HepG2 (cell line): ENCODE data around the gene NME8. TPM values are rescaled to one million over a fixed set of nuclear protein-coding genes. Genes with fewer than 3 reads are reported as not detected.
A peak's percentile ranks its signal among the peaks of the same experiment; 100 is the strongest.

Experiments
- ARNTL ChIP-seq: sonication (generic); formaldehyde crosslinking; IDR thresholded peaks from 2 replicates; pipeline ENCODE4 v1.4.0; 2020; ENCODE audit warnings: mild to moderate bottlenecking, missing genetic modification reagents
- BORCS8-MEF2B ChIP-seq: sonication (generic); formaldehyde crosslinking; IDR thresholded peaks from 2 replicates; pipeline ENCODE4 v1.8.0; 2022; ENCODE audit warnings: mild to moderate bottlenecking, missing genetic modification reagents
- DNMT1 ChIP-seq: sonication (generic); formaldehyde crosslinking; IDR thresholded peaks from 2 replicates; pipeline ENCODE4 v1.5.1; 2020; ENCODE audit warnings: mild to moderate bottlenecking, missing genetic modification reagents
- EZH2 ChIP-seq: conservative IDR thresholded peaks from 2 replicates; pipeline ENCODE4 v1.6.1; 2012; ENCODE audit warnings: mild to moderate bottlenecking, low read depth, low read length, moderate library complexity
- HDAC6 ChIP-seq: fragments of 200-600 bp; sonication (generic); IDR thresholded peaks from 2 replicates; pipeline ENCODE4 v1.7.0; 2017; ENCODE audit warnings: mild to moderate bottlenecking, antibody characterized with exemption, low read length, low read depth
- MZF1 ChIP-seq: sonication (generic); formaldehyde crosslinking; IDR thresholded peaks from 2 replicates; pipeline ENCODE4 v1.8.1; 2023; ENCODE audit warnings: mild to moderate bottlenecking, missing genetic modification reagents, borderline replicate concordance
- SALL2 ChIP-seq: sonication (generic); formaldehyde crosslinking; IDR thresholded peaks from 2 replicates; pipeline ENCODE4 v1.8.1; 2023; ENCODE audit warnings: mild to moderate bottlenecking, missing genetic modification reagents, inconsistent platforms
- SRF ChIP-seq: IDR thresholded peaks from 2 replicates; pipeline ENCODE4 v1.6.1; 2011; ENCODE audit warnings: mild to moderate bottlenecking, low read depth, low read length, moderate library complexity
- TP53 ChIP-seq: sonication (generic); formaldehyde crosslinking; conservative IDR thresholded peaks from 2 replicates; pipeline ENCODE4 v1.4.0; 2020; ENCODE audit warnings: missing genetic modification reagents
- ZNF484 ChIP-seq: sonication (generic); formaldehyde crosslinking; IDR thresholded peaks from 2 replicates; pipeline ENCODE4 v1.5.1; 2020; ENCODE audit warnings: mild to moderate bottlenecking, low read depth, missing genetic modification reagents, borderline replicate concordance
- ZNF496 ChIP-seq: sonication (generic); formaldehyde crosslinking; IDR thresholded peaks from 2 replicates; pipeline ENCODE4 v1.8.1; 2023; ENCODE audit warnings: mild to moderate bottlenecking, moderate library complexity, missing genetic modification reagents; ENCODE audit not compliant: insufficient replicate concordance
- ZNF652 ChIP-seq: IDR thresholded peaks from 2 replicates; pipeline ENCODE4 v1.6.1; 2016; ENCODE audit warnings: low read depth, borderline replicate concordance
- polyA plus RNA-seq, 8 experiments: library from polyadenylated mRNA; depleted of rRNA in 3 of 8; stranded (reverse) in 7 of 8; unstranded in 1 of 8; fragments of >200 nt; fragmentation: Illumina TruSeq in 4 of 8; extraction: Trizol in 4 of 8; gene quantifications; 2 replicates each; pipeline versions ENCODE4 v1.2.1 to v1.2.3, GENCODE V29; 2011 to 2016; ENCODE audit warnings: low read depth in 4 of 8, missing spikeins in 1 of 8, mixed read lengths in 1 of 8; ENCODE audit not compliant: insufficient read depth in 1 of 8
- total RNA-seq, 5 experiments: library from RNA; depleted of rRNA; stranded (reverse); fragments of >200 nt; fragmentation: Illumina TruSeq; extraction: Trizol; gene quantifications; 2 replicates each; pipeline ENCODE4 v1.2.3, GENCODE V29; 2016; ENCODE audit warnings: low read depth in 1 of 5
- TF ChIP-seq, protein P1 (sequence below): sonication (generic); formaldehyde crosslinking; IDR thresholded peaks from 2 replicates; pipeline ENCODE4 v1.4.0; 2020; ENCODE audit warnings: missing genetic modification reagents, borderline replicate concordance
- TF ChIP-seq, protein P2 (sequence below): sonication (generic); formaldehyde crosslinking; IDR thresholded peaks from 2 replicates; pipeline ENCODE4 v1.9.0; 2021; ENCODE audit warnings: missing genetic modification reagents, borderline replicate concordance
- TF ChIP-seq, protein P3 (sequence below): sonication (generic); formaldehyde crosslinking; IDR thresholded peaks from 2 replicates; pipeline ENCODE4 v1.8.0; 2022; ENCODE audit warnings: missing genetic modification reagents, mild to moderate bottlenecking, borderline replicate concordance
- TF ChIP-seq, protein P4 (sequence below): sonication (generic); formaldehyde crosslinking; IDR thresholded peaks from 2 replicates; pipeline ENCODE4 v1.9.0; 2021; ENCODE audit warnings: missing genetic modification reagents, mild to moderate bottlenecking, borderline replicate concordance

The NME8 gene
- total and polyA plus RNA-seq, 2 of the 13 experiments (the other 11 are each of a cell fraction or from before 2014, with no cell fraction given): not detected

DNA sequence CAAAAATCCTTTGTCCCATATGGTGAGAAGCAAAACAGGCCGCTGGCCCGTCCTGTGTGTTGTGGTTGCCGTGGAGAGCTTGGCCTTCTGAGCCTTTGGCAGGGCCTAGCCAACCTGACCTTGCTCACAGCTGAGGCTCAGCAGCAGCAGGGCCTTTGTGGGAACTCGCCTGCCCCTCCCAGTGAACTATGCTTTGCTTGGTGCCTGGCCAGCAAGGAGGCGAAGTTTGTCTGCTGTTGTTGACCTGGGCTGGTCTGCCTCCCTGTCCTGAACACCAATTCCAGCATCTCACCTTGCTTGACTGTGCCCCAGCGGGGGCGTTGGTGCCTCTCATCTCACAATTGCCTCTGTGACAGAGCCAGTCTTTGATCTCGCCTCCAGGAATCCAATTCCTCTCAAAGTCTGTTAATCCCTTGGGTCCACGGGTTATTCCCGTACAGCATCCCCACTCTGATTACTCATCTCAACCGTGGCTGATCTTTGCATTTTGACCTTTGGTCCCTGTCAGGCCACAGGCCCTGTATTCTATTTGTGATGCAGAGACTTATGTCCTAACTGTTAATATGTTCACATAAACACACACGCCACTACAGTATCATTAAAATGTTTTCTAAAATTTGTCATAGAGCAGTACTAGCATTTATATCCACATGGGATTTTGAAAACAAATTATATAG, 94.7 kb downstream of the NME8 start (continued):
- TF ChIP-seq, protein P1, sequence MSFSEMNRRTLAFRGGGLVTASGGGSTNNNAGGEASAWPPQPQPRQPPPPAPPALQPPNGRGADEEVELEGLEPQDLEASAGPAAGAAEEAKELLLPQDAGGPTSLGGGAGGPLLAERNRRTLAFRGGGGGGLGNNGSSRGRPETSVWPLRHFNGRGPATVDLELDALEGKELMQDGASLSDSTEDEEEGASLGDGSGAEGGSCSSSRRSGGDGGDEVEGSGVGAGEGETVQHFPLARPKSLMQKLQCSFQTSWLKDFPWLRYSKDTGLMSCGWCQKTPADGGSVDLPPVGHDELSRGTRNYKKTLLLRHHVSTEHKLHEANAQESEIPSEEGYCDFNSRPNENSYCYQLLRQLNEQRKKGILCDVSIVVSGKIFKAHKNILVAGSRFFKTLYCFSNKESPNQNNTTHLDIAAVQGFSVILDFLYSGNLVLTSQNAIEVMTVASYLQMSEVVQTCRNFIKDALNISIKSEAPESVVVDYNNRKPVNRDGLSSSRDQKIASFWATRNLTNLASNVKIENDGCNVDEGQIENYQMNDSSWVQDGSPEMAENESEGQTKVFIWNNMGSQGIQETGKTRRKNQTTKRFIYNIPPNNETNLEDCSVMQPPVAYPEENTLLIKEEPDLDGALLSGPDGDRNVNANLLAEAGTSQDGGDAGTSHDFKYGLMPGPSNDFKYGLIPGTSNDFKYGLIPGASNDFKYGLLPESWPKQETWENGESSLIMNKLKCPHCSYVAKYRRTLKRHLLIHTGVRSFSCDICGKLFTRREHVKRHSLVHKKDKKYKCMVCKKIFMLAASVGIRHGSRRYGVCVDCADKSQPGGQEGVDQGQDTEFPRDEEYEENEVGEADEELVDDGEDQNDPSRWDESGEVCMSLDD (CRISPR knock-in tag): no peak; the same call in 1 of the 2 replicates
- TF ChIP-seq ZNF496 (CRISPR knock-in tag) (no peak), ARNTL (CRISPR knock-in tag) (peak; percentile 80), SALL2 (CRISPR knock-in tag) (peak; percentile 96), TP53 (CRISPR knock-in tag) (0 out of 2 replicates have a peak, but pooled peaks have one; percentile 43), SRF (no peak), ZNF484 (CRISPR knock-in tag) (no peak), EZH2 (no peak), DNMT1 (CRISPR knock-in tag) (no peak), BORCS8-MEF2B (CRISPR knock-in tag) (peak; percentile 90), MZF1 (CRISPR knock-in tag) (no peak), HDAC6 (no peak), ZNF652 (CRISPR knock-in tag) (no peak; the same call in 1 of the 2 replicates)
- TF ChIP-seq, protein P2, sequence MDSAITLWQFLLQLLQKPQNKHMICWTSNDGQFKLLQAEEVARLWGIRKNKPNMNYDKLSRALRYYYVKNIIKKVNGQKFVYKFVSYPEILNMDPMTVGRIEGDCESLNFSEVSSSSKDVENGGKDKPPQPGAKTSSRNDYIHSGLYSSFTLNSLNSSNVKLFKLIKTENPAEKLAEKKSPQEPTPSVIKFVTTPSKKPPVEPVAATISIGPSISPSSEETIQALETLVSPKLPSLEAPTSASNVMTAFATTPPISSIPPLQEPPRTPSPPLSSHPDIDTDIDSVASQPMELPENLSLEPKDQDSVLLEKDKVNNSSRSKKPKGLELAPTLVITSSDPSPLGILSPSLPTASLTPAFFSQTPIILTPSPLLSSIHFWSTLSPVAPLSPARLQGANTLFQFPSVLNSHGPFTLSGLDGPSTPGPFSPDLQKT: no peak
- TF ChIP-seq, protein P3, sequence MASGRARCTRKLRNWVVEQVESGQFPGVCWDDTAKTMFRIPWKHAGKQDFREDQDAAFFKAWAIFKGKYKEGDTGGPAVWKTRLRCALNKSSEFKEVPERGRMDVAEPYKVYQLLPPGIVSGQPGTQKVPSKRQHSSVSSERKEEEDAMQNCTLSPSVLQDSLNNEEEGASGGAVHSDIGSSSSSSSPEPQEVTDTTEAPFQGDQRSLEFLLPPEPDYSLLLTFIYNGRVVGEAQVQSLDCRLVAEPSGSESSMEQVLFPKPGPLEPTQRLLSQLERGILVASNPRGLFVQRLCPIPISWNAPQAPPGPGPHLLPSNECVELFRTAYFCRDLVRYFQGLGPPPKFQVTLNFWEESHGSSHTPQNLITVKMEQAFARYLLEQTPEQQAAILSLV (CRISPR knock-in tag): peak; percentile 96
- TF ChIP-seq, protein P4, sequence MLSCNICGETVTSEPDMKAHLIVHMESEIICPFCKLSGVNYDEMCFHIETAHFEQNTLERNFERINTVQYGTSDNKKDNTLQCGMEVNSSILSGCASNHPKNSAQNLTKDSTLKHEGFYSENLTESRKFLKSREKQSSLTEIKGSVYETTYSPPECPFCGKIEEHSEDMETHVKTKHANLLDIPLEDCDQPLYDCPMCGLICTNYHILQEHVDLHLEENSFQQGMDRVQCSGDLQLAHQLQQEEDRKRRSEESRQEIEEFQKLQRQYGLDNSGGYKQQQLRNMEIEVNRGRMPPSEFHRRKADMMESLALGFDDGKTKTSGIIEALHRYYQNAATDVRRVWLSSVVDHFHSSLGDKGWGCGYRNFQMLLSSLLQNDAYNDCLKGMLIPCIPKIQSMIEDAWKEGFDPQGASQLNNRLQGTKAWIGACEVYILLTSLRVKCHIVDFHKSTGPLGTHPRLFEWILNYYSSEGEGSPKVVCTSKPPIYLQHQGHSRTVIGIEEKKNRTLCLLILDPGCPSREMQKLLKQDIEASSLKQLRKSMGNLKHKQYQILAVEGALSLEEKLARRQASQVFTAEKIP (CRISPR knock-in tag): no peak
